ENCODE results near the gene HS3ST2. TPM values are rescaled to one million over a fixed set of nuclear protein-coding genes. Genes with fewer than 3 reads are reported as not detected.

Gene HS3ST2
- total RNA-seq, 1 donor from 2014 or later, result 9.0 TPM

DNA sequence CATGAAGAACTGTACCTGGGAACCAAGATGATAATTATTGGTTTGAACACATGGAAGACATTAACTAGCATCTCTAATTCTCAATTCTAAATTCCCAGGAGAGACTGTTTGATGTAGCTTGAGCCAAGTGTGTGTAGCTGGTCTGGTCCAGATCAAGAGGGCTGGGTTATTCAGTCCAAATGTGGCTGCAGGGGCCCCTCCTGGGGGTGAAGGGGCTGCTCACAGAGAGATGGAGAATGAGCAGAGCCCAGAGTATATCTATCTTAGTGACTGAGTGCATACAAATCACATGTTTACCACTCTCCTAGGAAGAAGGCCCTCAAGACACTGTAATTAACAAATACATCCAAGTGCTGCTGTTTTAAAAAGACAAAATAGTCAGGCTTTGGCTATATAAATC is 50.4 kb downstream of the HS3ST2 start:
- TF ChIP-seq, protein P1, sequence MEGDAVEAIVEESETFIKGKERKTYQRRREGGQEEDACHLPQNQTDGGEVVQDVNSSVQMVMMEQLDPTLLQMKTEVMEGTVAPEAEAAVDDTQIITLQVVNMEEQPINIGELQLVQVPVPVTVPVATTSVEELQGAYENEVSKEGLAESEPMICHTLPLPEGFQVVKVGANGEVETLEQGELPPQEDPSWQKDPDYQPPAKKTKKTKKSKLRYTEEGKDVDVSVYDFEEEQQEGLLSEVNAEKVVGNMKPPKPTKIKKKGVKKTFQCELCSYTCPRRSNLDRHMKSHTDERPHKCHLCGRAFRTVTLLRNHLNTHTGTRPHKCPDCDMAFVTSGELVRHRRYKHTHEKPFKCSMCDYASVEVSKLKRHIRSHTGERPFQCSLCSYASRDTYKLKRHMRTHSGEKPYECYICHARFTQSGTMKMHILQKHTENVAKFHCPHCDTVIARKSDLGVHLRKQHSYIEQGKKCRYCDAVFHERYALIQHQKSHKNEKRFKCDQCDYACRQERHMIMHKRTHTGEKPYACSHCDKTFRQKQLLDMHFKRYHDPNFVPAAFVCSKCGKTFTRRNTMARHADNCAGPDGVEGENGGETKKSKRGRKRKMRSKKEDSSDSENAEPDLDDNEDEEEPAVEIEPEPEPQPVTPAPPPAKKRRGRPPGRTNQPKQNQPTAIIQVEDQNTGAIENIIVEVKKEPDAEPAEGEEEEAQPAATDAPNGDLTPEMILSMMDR (IDR thresholded peaks at IDR 0.05), result no peak
- no peaks in the 10 kb centered on the region for H3K9me3 ChIP-seq
- no peaks in the 10 kb centered on the region for H3K4me1 ChIP-seq
- no peak overlapping the region for H3K4me3 ChIP-seq
- H3K36me3 ChIP-seq, result no peaks in the 10 kb centered on the region
- no peak overlapping the region for H3K27ac ChIP-seq
- no peaks in the 10 kb centered on the region for H3K27me3 ChIP-seq
- DNase-seq (ENCODE audit: low spot score in 2 of 2), result no peak
- intact Hi-C loops (cut with DNase I), result no loop called here

DNA sequence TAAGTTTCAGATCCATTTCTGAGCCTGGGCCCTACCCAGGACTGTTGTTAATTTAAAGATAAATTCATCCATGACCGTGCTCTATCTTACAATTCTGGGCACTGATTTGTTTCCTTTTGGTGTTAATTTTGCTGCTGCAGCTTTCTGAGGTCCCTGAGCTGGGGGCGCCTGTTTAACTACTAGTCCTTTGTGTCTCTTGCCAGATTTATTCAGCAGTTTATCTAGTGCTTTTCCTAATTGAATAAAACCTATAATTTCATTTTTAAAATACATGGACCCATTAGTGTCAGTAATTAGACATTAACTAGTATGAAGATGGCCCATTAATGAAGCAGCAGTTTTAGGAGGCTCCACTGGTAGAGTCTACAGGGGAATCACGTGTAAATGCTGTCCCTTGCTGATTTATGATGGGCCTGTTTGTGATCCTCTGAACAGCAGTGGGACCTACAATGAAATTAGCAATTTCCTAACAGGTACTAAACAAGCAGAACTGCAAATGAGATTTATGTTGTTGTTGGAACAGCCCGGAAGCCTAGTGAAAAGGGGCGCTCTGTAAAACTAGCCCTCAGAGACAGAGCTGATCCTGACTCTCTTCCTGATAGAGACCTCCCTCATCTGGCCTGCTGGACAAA is 54.7 kb downstream of the HS3ST2 start:
- Histone ChIP-seq H3K4me1 (no peaks in the 10 kb centered on the region), H3K36me3 (no peaks in the 10 kb centered on the region), H3K4me3 (no peak overlapping the region), H3K27me3 (no peaks in the 10 kb centered on the region), H3K27ac (no peak overlapping the region), H3K9me3 (no peaks in the 10 kb centered on the region)
- intact Hi-C loops (cut with DNase I), result no loop called here
- no peak for DNase-seq (ENCODE audit: low spot score in 2 of 2)
- TF ChIP-seq, protein P1 (IDR thresholded peaks at IDR 0.05), result no peak

DNA sequence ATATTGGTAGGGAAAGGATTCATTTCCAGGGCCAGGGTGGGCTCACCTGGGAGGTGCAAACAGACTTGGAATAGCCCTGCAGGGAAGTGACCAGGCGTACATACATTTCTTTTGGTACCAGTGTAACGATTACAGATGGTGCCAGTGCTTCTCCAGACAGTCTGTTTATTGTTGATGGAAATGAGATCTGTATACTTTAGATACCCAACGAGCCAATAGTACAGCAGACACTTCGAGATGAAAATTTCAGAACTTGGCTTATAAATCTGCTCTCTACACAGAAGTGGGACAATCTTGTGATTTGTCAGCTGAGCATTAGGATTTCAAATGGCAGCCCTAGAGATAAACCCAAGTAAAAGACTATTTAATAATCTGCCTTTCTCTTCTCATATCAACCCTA is 57.9 kb downstream of the HS3ST2 start:
- TF ChIP-seq, protein P1 (IDR thresholded peaks at IDR 0.05), result no peak
- no peak overlapping the region for H3K4me3 ChIP-seq
- H3K9me3 ChIP-seq, result no peaks in the 10 kb centered on the region
- H3K36me3 ChIP-seq, result no peaks in the 10 kb centered on the region
- H3K27ac ChIP-seq, result no peak overlapping the region
- H3K4me1 ChIP-seq, result no peaks in the 10 kb centered on the region
- intact Hi-C loops (cut with DNase I), result no loop called here
- no peak for DNase-seq (ENCODE audit: low spot score in 2 of 2)
- no peaks in the 10 kb centered on the region for H3K27me3 ChIP-seq

DNA sequence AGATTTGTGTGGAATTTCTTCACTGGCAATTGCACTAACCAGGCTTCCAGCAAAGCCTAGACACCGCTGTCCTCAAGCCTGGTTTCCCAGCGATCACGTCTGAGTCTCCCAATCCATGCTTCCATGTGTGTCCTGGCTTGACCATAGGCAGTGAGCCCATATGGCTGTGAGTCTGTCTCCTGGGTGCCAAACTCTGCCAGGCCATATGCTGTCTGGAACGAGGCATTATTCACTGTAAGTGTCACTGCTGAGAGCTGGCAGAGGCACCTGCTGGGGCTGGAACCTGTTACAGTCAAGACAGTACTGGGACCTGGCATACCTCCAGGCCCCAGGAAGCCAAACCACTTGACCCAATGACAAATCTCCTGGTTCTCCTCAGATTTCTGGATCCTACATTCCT is 60.4 kb downstream of the HS3ST2 start:
- Histone ChIP-seq H3K27me3 (no peaks in the 10 kb centered on the region), H3K36me3 (no peaks in the 10 kb centered on the region), H3K27ac (no peak overlapping the region), H3K4me1 (no peaks in the 10 kb centered on the region), H3K4me3 (no peak overlapping the region), H3K9me3 (no peaks in the 10 kb centered on the region)
- DNase-seq (ENCODE audit: low spot score in 2 of 2), result no peak
- TF ChIP-seq, protein P1 (IDR thresholded peaks at IDR 0.05), result no peak
- intact Hi-C loops (cut with DNase I), result no loop called here

DNA sequence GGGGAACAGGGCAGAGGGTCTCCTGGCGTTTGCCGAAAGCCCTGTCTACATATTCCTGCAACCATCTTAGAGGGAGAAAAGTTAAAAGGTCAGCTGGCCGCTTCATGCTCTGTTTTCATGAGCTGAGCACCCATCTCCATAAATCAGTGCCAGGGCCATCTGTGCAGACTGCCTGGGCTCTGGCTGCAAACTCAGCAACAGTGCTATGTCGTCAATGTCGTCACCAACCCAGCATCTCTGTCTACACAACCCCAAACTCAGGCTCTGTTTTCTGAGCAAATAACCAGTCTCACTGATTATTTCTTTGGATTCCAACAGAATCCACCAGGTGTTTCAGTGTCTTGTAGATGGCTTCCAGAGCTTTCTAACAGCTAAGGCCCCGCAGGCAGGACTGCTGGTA is 65.0 kb downstream of the HS3ST2 start:
- no peak for DNase-seq (ENCODE audit: low spot score in 2 of 2)
- Histone ChIP-seq H3K27me3 (no peaks in the 10 kb centered on the region), H3K9me3 (no peaks in the 10 kb centered on the region), H3K4me3 (no peak overlapping the region), H3K4me1 (no peaks in the 10 kb centered on the region), H3K27ac (no peak overlapping the region), H3K36me3 (no peaks in the 10 kb centered on the region)
- intact Hi-C loops (cut with DNase I), result loop anchor here (2.0 kb wide), 1 partner anchor 18 kb away; no protein-coding TSS in a partner anchor
- TF ChIP-seq, protein P1 (IDR thresholded peaks at IDR 0.05), result no peak

DNA sequence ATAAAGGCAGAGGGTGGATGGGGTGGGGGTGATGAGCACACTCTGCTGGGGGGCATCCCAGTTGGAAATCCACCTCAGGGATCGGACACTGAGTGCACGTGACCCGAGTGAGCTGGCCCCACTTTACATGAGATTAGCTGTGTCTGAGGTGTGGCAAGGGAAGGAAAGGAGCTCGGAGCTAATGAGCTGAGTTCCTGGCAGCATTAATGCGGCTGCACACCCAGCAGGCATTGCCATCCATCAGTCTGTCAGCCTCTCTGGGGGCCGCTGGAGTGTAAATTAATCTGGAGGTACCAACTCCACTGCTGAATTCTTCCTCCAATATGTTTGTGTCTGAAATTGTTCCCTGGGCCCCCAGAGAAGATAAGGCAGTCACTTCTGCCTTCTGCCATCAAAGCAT is 65.5 kb downstream of the HS3ST2 start:
- Histone ChIP-seq H3K4me1 (no peaks in the 10 kb centered on the region), H3K27ac (no peak overlapping the region), H3K36me3 (no peaks in the 10 kb centered on the region), H3K9me3 (no peaks in the 10 kb centered on the region), H3K4me3 (no peak overlapping the region), H3K27me3 (no peaks in the 10 kb centered on the region)
- DNase-seq (ENCODE audit: low spot score in 2 of 2), result no peak
- TF ChIP-seq, protein P1 (IDR thresholded peaks at IDR 0.05), result no peak
- intact Hi-C loops (cut with DNase I), result loop anchor here (2.0 kb wide), 1 partner anchor 17 kb away; no protein-coding TSS in a partner anchor

All from ascending aorta (tissue), 2 donors.